Epithelial cell of proximal tubule (primary cell): ENCODE results near the gene TACC2. TPM values are rescaled to one million over a fixed set of nuclear protein-coding genes. Genes with fewer than 3 reads are reported as not detected.

ENCODE experiments used
- DNase-seq: peaks from one replicate; pipeline ENCODE4 v3.0.0-alpha.2; 2011; ENCODE audit warnings: low read depth
- H3K4me3 ChIP-seq: 2 replicates; pipeline ENCODE4 v1.5.1; 2011; ENCODE audit warnings: low read depth, mild to moderate bottlenecking, low read length
- CTCF ChIP-seq: conservative IDR thresholded peaks from 2 replicates; pipeline ENCODE4 v1.5.1; 2012; ENCODE audit warnings: low read depth, mild to moderate bottlenecking, low read length
- total RNA-seq: library from RNA; depleted of rRNA; stranded (reverse); fragments of >200 nt; gene quantifications from 2 replicates; pipeline ENCODE4 v1.2.3, GENCODE V29; 2015

The TACC2 gene
- total RNA-seq, 1 donor from 2014 or later = 23.9 TPM

GRCh38 chr10:122124342-122124741 is 135.4 kb downstream of the TACC2 start:
- no peak for DNase-seq
- no peak for TF ChIP-seq CTCF
- no peak overlapping the region for H3K4me3 ChIP-seq

GRCh38 chr10:122124808-122125207 is 135.8 kb downstream of the TACC2 start:
- TF ChIP-seq CTCF = no peak
- DNase-seq = no peak
- H3K4me3 ChIP-seq = no peak overlapping the region

- TF ChIP-seq CTCF = no peak
- no peak overlapping the region for H3K4me3 ChIP-seq
- DNase-seq = no peak
Measured at GRCh38 chr10:122126763-122127659, 138.0 kb downstream of the TACC2 start.

GRCh38 chr10:122127943-122128342 is 139.0 kb downstream of the TACC2 start:
- DNase-seq = no peak
- TF ChIP-seq CTCF = no peak
- no peak overlapping the region for H3K4me3 ChIP-seq

GRCh38 chr10:122128357-122128756 is 139.4 kb downstream of the TACC2 start:
- no peak for DNase-seq
- H3K4me3 ChIP-seq = no peak overlapping the region
- no peak for TF ChIP-seq CTCF

GRCh38 chr10:122130474-122131110 is 141.6 kb downstream of the TACC2 start:
- no peak overlapping the region for H3K4me3 ChIP-seq
- no peak for TF ChIP-seq CTCF
- no peak for DNase-seq
